SU-DHL-6 (cell line): Measurements from ENCODE around the gene ATAD1.

Experiments
- CTCF ChIP-seq: fragments of 200-600 bp; sonication (generic); IDR thresholded peaks from one replicate; pipeline ENCODE4 v1.5.1; 2017; ENCODE audit warnings: antibody characterized with exemption, mild to moderate bottlenecking, low read length, moderate library complexity; ENCODE audit not compliant: insufficient read depth, poor library complexity, severe bottlenecking
- EZH2phosphoT487 ChIP-seq: fragments of 200-600 bp; sonication (generic), shearing (Covaris generic); conservative IDR thresholded peaks from 2 replicates; pipeline ENCODE4 v1.6.1; 2018; ENCODE audit warnings: mild to moderate bottlenecking, antibody characterized with exemption, low read length, moderate library complexity, mixed read lengths

DNA sequence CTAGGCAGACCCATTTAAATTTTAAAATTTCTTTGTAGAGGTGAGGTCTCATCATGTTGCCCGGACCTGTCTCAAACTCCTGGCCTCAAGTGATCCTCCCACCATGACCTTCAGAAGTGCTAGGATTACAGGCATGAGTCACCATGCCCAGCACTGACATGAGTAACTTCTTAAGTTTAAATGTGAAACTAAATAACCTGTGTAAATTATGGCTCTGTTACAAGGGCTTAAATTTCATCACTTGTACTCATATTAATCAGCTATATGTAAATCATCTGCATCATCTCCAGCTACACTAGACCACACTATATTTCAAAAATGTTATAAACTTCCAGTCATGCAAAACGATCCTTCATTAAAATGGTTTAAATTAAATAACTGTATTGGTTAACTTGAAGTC lies 56.1 kb downstream of the ATAD1 start:
- TF ChIP-seq EZH2phosphoT487 (no peak), CTCF (no peak)
